GM21515 (cell line): Measurements from ENCODE around the gene TPX2.
"Not testable (repeated sequence)": the region's sequence is repeated elsewhere in the genome, so short reads cannot be mapped to it uniquely, and the experiment has no call there.

Experiments
- ATAC-seq: cut with Tn5 transposase; IDR thresholded peaks from one replicate; pipeline ENCODE4 v1.9.1; 2021; ENCODE audit not compliant: unreplicated experiment

The TPX2 gene

GRCh38 chr20:31718952-31719643 lies 20.0 kb upstream of the TPX2 start:
- no peak for ATAC-seq

DNA sequence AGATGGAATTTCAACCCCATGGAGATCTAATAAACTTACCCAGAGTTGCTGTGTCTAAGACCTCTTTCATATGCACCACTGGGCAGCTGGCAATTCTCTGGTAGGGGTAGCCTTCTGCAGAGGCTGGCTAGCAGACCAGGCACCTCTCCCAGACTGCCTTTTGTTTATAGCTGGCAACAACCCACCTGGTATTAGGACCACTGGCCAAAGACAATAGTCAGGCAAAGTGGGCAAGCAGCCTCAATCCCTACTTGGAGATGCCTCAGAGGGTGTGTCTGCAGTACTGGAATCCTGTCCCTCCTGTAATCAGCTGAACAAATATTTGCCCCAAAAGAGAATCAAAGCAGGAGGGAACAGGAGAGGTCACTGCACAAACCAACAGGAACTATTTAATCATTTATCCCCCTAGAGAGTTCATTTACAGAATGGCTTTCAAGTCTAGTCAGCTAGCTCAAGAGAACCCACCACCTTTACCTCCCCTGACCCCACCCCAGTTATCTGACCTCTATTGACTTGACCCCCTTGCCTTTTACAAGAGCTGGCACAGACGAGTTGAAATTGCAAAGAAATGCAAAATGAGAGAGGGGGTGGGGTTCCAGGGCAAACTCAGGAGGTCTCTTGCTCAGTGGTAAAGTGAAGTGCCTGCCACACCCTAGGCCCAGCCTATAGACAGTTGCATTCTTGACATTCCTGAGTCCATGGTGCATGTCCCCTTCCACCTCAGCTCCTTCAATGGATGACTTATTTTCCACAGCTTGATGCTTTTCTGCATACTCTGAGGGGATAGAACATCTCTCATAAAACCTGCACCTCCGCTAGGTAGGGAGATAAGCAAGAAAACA lies 19.2 kb upstream of the TPX2 start:
- no peak for ATAC-seq

DNA sequence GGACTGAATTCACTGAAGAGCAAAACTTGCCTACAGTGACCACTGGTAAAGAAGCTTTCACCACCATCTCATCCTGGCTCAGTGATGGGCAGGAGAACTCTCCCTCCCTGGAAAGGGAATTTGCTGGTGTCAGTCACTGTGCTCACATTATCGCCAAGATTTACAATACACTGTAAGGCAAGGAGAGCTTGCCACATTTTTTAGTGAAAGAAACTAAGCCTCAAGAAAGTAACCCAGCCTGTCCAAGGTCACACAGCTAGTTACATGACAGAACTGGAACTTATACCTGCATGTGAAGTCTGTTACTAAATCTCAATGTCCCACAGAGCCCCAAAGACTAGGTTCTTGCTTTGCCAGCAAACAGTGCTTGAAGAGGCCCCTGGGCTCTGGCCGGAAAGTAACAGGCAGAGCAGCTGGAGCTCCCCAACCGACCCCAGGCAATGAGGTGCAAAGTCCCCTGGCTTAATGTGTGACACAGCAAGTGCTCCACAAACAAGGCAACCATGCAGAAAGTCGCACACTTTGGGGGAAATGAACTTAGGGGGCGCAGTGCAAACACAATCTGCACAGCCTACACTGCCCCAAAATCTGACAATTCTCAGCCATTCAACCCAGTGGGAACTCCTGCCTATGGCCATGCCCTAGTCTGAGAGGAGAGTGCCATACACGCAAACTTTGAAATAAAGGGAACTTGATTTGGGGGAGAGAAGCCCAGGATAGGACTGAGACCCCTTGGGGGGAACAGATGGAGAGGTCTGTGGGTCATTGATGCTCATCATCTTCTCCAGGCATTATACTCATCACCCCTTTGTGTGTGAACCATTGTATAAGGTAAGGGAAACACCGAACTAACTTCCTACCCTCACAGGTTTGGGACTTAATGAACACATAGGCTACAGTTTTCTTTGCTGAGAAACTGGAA lies 18.3 kb upstream of the TPX2 start:
- ATAC-seq, result no peak

DNA sequence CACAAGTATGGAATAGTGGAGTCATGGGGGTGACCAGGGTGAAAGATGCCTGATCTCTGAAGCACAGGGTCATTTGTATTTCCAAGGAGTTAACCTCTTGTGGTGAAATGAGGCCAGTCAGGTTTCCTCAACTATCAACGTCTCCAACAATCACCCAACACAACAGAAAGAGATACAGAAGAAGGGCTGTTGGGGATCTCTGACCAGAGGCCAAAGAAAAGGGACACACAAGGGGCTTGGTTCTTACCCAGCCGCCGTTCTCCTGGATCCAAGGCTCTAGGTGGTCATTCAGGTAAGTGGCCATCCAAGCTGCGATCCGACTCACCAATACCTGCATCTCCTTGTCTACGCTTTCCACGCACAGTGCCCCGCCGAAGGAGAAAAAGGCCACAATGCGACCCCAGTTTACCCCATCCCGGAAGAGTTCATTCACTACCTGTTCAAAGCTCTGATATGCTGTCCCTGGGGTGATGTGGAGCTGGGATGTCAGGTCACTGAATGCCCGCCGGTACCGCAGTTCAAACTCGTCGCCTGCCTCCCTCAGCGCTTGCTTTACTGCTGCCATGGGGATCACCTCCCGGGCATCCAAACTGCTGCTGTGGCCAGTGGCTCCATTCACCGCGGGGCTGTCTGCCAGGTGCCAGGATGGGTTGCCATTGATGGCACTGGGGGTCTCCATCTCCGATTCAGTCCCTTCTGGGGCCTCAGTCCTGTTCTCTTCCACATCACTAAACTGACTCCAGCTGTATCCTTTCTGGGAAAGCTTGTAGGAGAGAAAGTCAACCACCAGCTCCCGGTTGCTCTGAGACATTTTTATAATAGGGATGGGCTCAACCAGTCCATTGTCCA lies 17.5 kb upstream of the TPX2 start:
- no peak for ATAC-seq

DNA sequence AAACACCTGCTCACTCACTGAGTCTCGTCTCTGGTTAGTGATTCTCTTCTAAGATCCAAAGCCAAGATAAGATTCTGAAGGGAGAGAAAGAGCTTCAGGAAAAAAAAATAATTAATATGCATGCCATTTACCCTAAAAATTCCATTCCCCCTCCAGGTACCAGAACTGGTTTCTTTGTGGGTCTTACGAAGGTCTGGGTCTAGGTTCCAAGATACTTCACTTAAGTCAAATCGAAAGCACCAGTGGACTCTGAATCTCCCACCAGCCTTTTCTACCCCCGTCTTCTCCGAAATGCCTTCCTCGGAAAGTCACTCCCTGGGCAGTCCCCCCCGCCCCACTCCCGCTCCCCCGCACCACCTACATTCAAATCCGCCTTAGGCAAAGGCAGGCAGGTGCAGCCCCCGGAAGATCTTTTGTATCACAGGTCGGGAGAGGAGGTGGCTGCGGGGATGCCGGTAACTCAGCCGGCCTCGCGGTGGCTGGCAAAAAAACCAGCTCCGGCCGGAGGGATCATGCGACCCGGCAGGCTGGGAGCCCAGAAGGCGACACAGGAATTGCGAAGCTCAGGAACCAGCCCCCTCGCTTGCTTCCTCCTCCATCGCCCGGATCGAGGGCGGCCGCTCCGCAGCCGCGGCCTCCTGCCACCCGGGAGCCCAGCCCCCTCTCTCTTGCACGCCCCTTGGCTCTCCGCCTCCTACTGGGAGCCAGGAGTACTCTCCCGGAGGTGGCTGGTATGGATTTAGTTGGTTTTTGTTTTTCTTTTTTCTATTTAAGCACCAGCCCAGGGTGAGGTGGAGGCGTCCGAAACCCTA lies 16.6 kb upstream of the TPX2 start, which contains the start of gene BCL2L1:
TSS of gene BCL2L1 (minus strand) at position 612 of the 812 bp plus-strand sequence. CDS start 650 bp downstream, outside the sequence.
- peak; percentile 21 for ATAC-seq

DNA sequence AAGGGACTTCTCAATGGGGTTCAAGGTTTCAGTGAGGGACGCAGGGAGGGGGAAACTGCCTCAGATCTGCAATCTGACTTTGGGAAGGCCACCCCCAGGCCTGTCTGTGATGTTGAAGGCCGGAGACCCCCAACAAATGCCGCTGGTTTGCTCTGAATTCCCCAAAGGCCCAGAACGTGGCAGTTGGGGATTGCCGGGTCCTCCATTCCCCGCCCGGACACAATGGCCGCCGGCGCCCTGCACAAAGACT lies 16.1 kb upstream of the TPX2 start:
- ATAC-seq, result no peak

GRCh38 chr20:31723319-31724078 lies 15.6 kb upstream of the TPX2 start:
- peak; percentile 86 for ATAC-seq

DNA sequence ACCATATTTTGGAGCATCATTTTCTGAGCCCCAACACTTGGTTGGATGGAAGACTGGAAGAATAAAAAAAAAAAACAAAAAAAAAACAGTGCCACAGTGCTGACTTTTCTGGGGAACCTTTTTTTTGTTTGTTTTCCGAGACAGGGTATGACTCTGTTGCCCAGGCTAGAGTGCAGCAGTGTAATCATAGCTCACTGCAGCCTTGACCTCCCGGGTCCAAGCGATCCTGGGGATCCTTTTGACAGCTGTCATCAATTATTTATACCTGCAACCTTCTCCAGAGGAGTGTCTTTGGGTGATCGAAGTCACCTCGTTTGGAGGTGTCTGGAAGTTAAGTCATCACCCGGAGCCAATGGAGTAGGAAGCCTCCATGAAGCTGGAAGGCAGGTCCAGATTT lies 7.8 kb upstream of the TPX2 start:
- no peak for ATAC-seq

GRCh38 chr20:31739550-31739977 lies 474 bp downstream of the TPX2 start:
- peak; percentile 13 for ATAC-seq

DNA sequence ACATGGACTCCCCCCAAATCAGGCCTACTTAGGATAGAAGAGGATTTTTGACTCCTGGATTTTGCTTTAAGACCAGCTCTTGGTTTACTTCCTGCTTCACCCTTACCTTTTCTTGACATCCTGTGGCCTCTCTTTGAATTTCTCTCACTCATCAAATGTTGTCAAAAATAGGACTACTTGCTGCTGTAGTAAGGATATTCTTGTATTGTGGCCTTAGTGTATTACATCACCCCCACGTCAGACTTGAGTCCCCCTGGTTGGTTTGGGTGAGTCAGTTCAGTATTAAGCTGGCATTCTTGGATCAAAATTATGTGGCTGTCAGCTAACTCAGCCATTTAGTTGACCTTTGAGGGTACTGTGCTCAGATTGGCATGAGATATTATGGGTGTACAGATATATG lies 1.1 kb downstream of the TPX2 start:
- ATAC-seq, result no peak

- no peak for ATAC-seq
Measured at GRCh38 chr20:31740656-31741323, 1.7 kb downstream of the TPX2 start.

- ATAC-seq, result no peak
Measured at GRCh38 chr20:31746068-31746878, 7.2 kb downstream of the TPX2 start.

- not testable (repeated sequence) for ATAC-seq
Measured at GRCh38 chr20:31747028-31747427, 7.9 kb downstream of the TPX2 start.

GRCh38 chr20:31747640-31748039 lies 8.6 kb downstream of the TPX2 start:
- ATAC-seq, result no peak

DNA sequence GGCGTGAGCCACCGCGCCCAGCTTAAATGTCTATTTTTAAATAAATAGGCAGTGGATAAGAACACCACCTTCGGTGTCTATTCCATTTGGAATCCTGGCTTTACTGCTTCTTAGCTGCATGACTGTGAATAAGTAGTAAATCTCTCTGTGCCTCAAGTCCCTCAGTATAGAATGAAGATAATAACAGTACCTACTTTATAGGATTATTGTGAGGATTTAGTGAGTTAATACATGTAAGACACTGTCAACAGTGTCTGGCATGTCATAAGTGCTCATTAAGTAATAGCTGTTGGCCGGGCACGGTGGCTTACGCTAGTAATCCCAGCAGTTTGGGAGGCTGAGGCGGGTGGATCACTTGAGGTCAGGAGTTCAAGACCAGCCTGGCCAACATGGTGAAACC lies 10.1 kb downstream of the TPX2 start:
- no peak for ATAC-seq

- no peak for ATAC-seq
Measured at GRCh38 chr20:31751126-31751525, 12.0 kb downstream of the TPX2 start.

DNA sequence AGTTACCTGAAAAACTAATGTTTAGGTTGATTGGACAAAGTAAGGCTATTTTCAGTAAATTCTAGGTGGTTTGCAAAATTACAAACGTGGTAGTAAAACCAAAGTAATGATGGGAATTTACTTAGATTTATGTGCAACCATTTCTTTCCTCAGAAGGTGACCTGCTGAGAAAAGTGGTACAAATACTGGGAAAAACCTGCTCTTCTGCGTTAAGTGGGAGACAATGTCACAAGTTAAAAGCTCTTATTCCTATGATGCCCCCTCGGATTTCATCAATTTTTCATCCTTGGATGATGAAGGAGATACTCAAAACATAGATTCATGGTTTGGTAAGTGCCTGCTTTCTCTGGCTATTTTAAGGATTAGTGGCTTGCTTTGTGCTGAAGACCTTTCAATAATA lies 18.2 kb downstream of the TPX2 start:
- ATAC-seq, result no peak

DNA sequence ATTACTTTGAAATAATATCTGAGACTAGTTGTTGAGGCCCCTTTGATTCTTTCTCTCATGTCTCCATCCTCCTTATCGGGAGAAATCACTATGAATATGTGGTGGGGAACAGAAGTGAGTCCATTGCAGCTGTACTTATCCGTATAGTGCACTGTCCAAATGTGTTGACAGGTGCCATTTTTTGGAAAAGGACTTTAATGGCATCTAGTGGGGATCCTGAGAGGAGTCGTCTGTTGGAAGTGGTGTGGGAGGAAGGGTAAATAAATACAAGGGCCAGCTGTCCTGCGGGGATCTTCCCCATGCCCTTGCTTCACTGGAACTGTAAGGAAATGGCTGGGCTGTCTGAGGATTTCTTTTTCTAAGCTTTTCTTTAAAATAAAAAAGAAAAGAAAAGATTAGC lies 19.4 kb downstream of the TPX2 start:
- no peak for ATAC-seq
